ENCODE results near the gene DPEP3. TPM values are rescaled to one million over a fixed set of nuclear protein-coding genes. Genes with fewer than 3 reads are reported as not detected.

Gene DPEP3
- total RNA-seq, 1 donor from 2014 or later: not detected

DNA sequence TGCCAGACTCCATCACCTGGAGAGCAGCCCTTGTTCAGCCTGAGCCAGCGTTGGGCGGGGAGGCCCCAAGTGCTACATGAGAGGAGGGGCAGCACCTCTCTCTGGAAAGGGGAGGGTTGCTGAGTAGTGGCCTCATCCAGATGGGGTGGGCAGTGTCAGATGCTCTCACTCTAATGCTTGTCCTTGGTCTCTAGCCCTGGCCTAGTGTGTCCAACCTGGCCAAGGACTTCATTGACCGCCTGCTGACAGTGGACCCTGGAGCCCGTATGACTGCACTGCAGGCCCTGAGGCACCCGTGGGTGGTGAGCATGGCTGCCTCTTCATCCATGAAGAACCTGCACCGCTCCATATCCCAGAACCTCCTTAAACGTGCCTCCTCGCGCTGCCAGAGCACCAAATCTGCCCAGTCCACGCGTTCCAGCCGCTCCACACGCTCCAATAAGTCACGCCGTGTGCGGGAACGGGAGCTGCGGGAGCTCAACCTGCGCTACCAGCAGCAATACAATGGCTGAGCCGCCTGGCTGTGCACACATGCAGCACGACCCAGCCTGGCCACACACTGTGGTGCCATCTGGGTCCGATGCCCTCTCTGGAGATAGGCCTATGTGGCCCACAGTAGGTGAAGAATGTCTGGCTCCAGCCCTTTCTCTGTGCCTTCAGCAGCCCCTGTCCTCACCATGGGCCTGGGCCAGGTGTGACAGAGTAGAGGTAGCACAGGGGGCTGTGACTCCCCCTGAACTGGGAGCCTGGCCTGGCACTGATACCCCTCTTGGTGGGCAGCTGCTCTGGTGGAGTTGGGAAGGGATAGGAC lies 53.0 kb downstream of the DPEP3 start:
- Histone ChIP-seq H3K9ac (no peak overlapping the region), H3K79me2 (ENCODE audit: low read depth) (no peaks in the 10 kb centered on the region), H3K27me3 (no peaks in the 10 kb centered on the region), H3K9me3 (ENCODE audit: low read depth) (no peaks in the 10 kb centered on the region), H3K27ac (no peak overlapping the region), H4K20me1 (ENCODE audit: low read depth) (peaks cover 52% of the 10 kb centered on the region), H3K4me3 (no peak overlapping the region), H3K4me2 (no peak overlapping the region), H3F3A (ENCODE audit: low read depth) (no peaks in the 10 kb centered on the region), H3K36me3 (no peaks in the 10 kb centered on the region), H3K4me1 (no peaks in the 10 kb centered on the region), H2AFZ (replicated peaks) (no peak overlapping the region)
- Mint-ChIP-seq H3K4me1 (no peaks in the 10 kb centered on the region), H3K4me3 (no peak overlapping the region), H3K27ac (no peak overlapping the region), H3K36me3 (peaks cover 7% of the 10 kb centered on the region), H3K9me3 (no peaks in the 10 kb centered on the region), H3K27me3 (ENCODE audit: insufficient read depth, low read depth) (peaks cover 6% of the 10 kb centered on the region)
- DNase-seq (ENCODE audit: low spot score): no peak
- TF ChIP-seq, protein P1, sequence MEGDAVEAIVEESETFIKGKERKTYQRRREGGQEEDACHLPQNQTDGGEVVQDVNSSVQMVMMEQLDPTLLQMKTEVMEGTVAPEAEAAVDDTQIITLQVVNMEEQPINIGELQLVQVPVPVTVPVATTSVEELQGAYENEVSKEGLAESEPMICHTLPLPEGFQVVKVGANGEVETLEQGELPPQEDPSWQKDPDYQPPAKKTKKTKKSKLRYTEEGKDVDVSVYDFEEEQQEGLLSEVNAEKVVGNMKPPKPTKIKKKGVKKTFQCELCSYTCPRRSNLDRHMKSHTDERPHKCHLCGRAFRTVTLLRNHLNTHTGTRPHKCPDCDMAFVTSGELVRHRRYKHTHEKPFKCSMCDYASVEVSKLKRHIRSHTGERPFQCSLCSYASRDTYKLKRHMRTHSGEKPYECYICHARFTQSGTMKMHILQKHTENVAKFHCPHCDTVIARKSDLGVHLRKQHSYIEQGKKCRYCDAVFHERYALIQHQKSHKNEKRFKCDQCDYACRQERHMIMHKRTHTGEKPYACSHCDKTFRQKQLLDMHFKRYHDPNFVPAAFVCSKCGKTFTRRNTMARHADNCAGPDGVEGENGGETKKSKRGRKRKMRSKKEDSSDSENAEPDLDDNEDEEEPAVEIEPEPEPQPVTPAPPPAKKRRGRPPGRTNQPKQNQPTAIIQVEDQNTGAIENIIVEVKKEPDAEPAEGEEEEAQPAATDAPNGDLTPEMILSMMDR (IDR thresholded peaks at IDR 0.05): no peak
- TF ChIP-seq EZH2 (IDR thresholded peaks at IDR 0.05) (no peak), EZH2phosphoT487 (IDR thresholded peaks at IDR 0.05) (no peak)

DNA sequence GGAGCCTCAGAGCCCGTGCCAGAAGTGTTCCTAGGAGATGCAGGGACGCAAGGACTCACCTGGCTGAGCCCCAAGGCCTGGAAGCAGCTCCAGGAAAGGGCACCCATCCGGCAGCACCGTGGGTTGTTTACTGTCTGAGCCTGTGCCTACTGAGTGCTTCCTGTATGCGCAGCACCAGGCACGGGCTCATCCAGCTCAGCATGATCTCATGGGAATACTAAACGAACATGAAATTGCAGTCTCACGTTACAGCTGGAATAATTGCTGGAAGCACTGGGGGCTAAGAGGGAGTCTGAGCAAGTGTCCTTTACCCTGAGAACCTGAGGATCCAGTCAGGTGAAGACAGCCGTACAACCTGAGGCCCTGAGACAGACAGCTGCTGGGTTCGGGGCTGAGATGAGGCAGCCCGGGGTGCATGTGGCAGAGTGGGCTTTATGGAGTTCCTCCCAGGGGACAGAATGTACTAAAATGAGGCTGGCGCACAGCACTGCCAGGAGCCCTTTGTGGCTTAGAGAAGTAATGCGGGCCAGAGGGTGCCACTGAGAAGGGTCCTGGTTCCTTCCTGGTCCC lies 54.0 kb downstream of the DPEP3 start:
- H3K9ac ChIP-seq: no peak overlapping the region
- no peaks in the 10 kb centered on the region for H3K27me3 ChIP-seq
- H3K79me2 ChIP-seq (ENCODE audit: low read depth): no peaks in the 10 kb centered on the region
- H3K4me1 Mint-ChIP-seq: no peaks in the 10 kb centered on the region
- no peaks in the 10 kb centered on the region for H3K4me1 ChIP-seq
- H3K4me3 ChIP-seq: no peak overlapping the region
- no peaks in the 10 kb centered on the region for H3K36me3 ChIP-seq
- H3K27ac ChIP-seq: no peak overlapping the region
- H3K27me3 Mint-ChIP-seq (ENCODE audit: insufficient read depth, low read depth): peaks cover 2% of the 10 kb centered on the region
- TF ChIP-seq EZH2phosphoT487 (IDR thresholded peaks at IDR 0.05): no peak
- TF ChIP-seq, protein P1 (IDR thresholded peaks at IDR 0.05): peak; percentile 7
- no peak overlapping the region for H2AFZ ChIP-seq (replicated peaks)
- no peaks in the 10 kb centered on the region for H3F3A ChIP-seq (ENCODE audit: low read depth)
- peaks cover 6% of the 10 kb centered on the region for H3K36me3 Mint-ChIP-seq
- H3K27ac Mint-ChIP-seq: no peak overlapping the region
- peaks cover 63% of the 10 kb centered on the region for H4K20me1 ChIP-seq (ENCODE audit: low read depth)
- H3K9me3 ChIP-seq (ENCODE audit: low read depth): no peaks in the 10 kb centered on the region
- no peak overlapping the region for H3K4me2 ChIP-seq
- DNase-seq (ENCODE audit: low spot score): no peak
- H3K9me3 Mint-ChIP-seq: no peaks in the 10 kb centered on the region
- H3K4me3 Mint-ChIP-seq: no peak overlapping the region

Small RNA genes lying within 50 kb of the gene (small RNA-seq; reads per million reads assigned to genes)
- gene RNU6-359P: not detected

Other genes starting within 250 kb of the DPEP3 start
- 11.4 and 12.3 TPM in 2 replicates for gene RANBP10, start 173.9 kb downstream of the DPEP3 start, total RNA-seq (ENCODE audit: low replicate concordance)
- 2.8 and 2.9 TPM in 2 replicates for gene TSNAXIP1, start 173.6 kb downstream of the DPEP3 start, total RNA-seq (ENCODE audit: low replicate concordance)
- 27.3 and 46.5 TPM in 2 replicates for gene THAP11, start 138.2 kb downstream of the DPEP3 start, total RNA-seq (ENCODE audit: low replicate concordance)
- 133 and 221 TPM in 2 replicates for gene NUTF2, start 133.6 kb downstream of the DPEP3 start, total RNA-seq (ENCODE audit: low replicate concordance)
- 36.2 and 60.4 TPM in 2 replicates for gene CENPT, start 132.8 kb downstream of the DPEP3 start, total RNA-seq (ENCODE audit: low replicate concordance)
- 32.7 and 54.2 TPM in 2 replicates for gene EDC4, start 107.4 kb downstream of the DPEP3 start, total RNA-seq (ENCODE audit: low replicate concordance)
- 0.54 and 2.0 TPM in 2 replicates for gene NRN1L, start 95.6 kb downstream of the DPEP3 start, total RNA-seq (ENCODE audit: low replicate concordance)
- gene PSKH1, start 87.2 kb downstream of the DPEP3 start, total RNA-seq (ENCODE audit: low replicate concordance): 13.1 and 30.4 TPM in 2 replicates
- 0.40 and 0.45 TPM in 2 replicates for gene CTRL, start 48.6 kb downstream of the DPEP3 start, total RNA-seq (ENCODE audit: low replicate concordance)
- 1.2 and 4.4 TPM in 2 replicates for gene PSMB10, start 43.6 kb downstream of the DPEP3 start, total RNA-seq (ENCODE audit: low replicate concordance)
- 1.5 and 4.9 TPM in 2 replicates for gene LCAT, start 36.4 kb downstream of the DPEP3 start, total RNA-seq (ENCODE audit: low replicate concordance)
- gene SLC12A4, start 11.9 kb downstream of the DPEP3 start, total RNA-seq (ENCODE audit: low replicate concordance): 8.8 and 21.1 TPM in 2 replicates
- not detected in 2 replicates for gene DPEP2, start 19.0 kb upstream of the DPEP3 start, total RNA-seq (ENCODE audit: low replicate concordance)
- not detected in 2 replicates for gene DPEP2NB, start 35.4 kb upstream of the DPEP3 start, total RNA-seq (ENCODE audit: low replicate concordance)
- gene DDX28, start 42.7 kb upstream of the DPEP3 start, total RNA-seq (ENCODE audit: low replicate concordance): 7.3 and 17.0 TPM in 2 replicates
- 22.7 and 22.9 TPM in 2 replicates for gene DUS2, start 42.8 kb upstream of the DPEP3 start, total RNA-seq (ENCODE audit: low replicate concordance)
- 34.2 and 43.1 TPM in 2 replicates for gene NFATC3, start 104.9 kb upstream of the DPEP3 start, total RNA-seq (ENCODE audit: low replicate concordance)

Data from neural progenitor cell (in vitro differentiated cells).